ENCODE results near the gene CCDC30. TPM values are rescaled to one million over a fixed set of nuclear protein-coding genes. Genes with fewer than 3 reads are reported as not detected.
A peak's percentile ranks its signal among the peaks of the same experiment; 100 is the strongest.

Gene CCDC30
- total and polyA plus RNA-seq, 2 experiments from 2014 or later: 0.65 to 1.6 TPM

DNA sequence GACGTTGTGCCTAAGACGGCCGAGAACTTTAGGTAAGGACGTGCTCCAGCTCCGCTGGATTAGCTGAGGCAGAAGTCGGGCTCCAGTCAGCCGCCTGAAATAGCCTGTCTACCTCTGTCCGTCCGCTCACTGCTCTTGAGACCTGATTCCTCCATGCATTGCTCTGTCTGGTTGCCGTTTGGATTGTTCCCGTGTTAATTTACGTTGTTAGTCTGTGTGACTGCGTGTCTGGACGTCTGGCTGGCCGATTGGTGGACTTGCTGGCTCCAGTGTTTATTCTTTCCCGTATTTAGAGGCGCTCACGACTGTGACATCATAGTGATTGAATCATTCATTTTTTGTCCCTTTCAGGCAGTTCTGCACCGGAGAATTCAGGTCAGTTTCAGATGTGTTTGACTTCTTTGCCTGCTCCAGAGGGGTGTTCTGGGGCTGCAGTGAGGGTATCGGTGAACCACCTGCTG is 195.8 kb downstream of the CCDC30 start:
- Histone ChIP-seq H3K4me2 (ENCODE audit: unreplicated experiment) (peak overlapping the region; percentile 91), H3K36me3 (ENCODE audit: low read depth) (no peaks in the 10 kb centered on the region), H3K4me1 (ENCODE audit: insufficient read depth) (peaks cover 9% of the 10 kb centered on the region; the same call in 1 of the 2 replicates), H4K20me1 (ENCODE audit: insufficient read depth) (no peaks in the 10 kb centered on the region), H3K4me3 (peak overlapping the region; percentile 85), H3K9ac (peak overlapping the region; percentile 87), H3K27me3 (replicated peaks; ENCODE audit: insufficient read depth) (no peaks in the 10 kb centered on the region), H3F3A (ENCODE audit: insufficient read depth) (no peaks in the 10 kb centered on the region), H2AFZ (peak overlapping the region; percentile 97), H3K9me3 (ENCODE audit: low read depth) (no peaks in the 10 kb centered on the region), H3K9me2 (ENCODE audit: insufficient read depth) (no peaks in the 10 kb centered on the region), H3K27ac (peak overlapping the region; percentile 73), H3K79me2 (ENCODE audit: insufficient read depth) (peaks cover 41% of the 10 kb centered on the region)
- DNase-seq: peak; percentile 66
- no peak for TF ChIP-seq EZH2 (IDR thresholded peaks at IDR 0.05; ENCODE audit: insufficient read depth, poor library complexity, severe bottlenecking)
- no peak for TF ChIP-seq EZH2phosphoT487 (IDR thresholded peaks at IDR 0.05; ENCODE audit: insufficient read depth, low read depth)
- WGBS, 2 experiments (ENCODE audit: low coverage in 1 of 2, low lambda C conversion rate in 2 of 2, missing lambda C conversion rate in 2 of 2): 2 to 6% methylated on average over 20 of the region's 20 CpGs
- in situ Hi-C loops (cut with MboI): no loop called here

DNA sequence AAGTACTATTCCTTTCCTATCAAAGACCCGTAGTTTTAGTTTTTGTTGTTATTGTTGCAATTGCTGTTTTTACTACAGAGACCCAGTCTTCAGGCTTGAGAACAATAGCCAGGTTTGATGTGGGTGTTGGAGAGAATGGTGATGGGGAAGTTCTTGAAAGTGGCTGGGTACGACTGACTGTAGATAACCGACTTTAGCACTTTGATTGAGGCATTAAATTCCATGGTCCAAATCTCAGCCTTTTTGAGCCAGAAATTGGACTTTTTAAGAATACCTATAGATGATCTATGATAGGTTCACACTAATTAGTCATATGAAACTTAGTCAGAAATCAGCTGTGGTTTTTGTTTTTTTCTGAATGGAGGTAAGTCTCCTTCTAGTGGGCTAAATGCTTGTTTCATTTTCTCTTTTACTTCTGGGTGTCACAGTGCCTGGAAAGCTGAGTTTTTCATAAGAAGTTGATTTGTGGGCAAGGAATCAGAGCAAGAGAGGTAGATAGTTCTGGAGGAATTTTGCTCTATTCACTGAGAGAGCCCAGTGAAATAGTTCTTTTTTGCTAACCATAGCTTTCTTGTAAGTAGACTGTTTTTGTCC is 197.9 kb downstream of the CCDC30 start:
- 82 to 89% methylated on average over 3 of the region's 3 CpGs for WGBS, 2 experiments (ENCODE audit: low coverage in 1 of 2, low lambda C conversion rate in 2 of 2, missing lambda C conversion rate in 2 of 2)
- Histone ChIP-seq H3F3A (ENCODE audit: insufficient read depth) (no peaks in the 10 kb centered on the region), H3K4me3 (no peak overlapping the region), H3K9me2 (ENCODE audit: insufficient read depth) (no peaks in the 10 kb centered on the region), H3K27ac (no peak overlapping the region), H2AFZ (no peak overlapping the region), H3K4me2 (ENCODE audit: unreplicated experiment) (no peak overlapping the region), H3K9ac (no peak overlapping the region; the same call in 1 of the 2 replicates), H3K9me3 (ENCODE audit: low read depth) (no peaks in the 10 kb centered on the region), H3K27me3 (replicated peaks; ENCODE audit: insufficient read depth) (no peaks in the 10 kb centered on the region), H3K79me2 (ENCODE audit: insufficient read depth) (peaks cover 41% of the 10 kb centered on the region), H4K20me1 (ENCODE audit: insufficient read depth) (no peaks in the 10 kb centered on the region), H3K36me3 (ENCODE audit: low read depth) (peaks cover 3% of the 10 kb centered on the region; the same call in 1 of the 2 replicates), H3K4me1 (ENCODE audit: insufficient read depth) (peaks cover 9% of the 10 kb centered on the region; the same call in 1 of the 2 replicates)
- no peak for DNase-seq
- TF ChIP-seq EZH2 (IDR thresholded peaks at IDR 0.05; ENCODE audit: insufficient read depth, poor library complexity, severe bottlenecking) (no peak), EZH2phosphoT487 (IDR thresholded peaks at IDR 0.05; ENCODE audit: insufficient read depth, low read depth) (no peak)
- in situ Hi-C loops (cut with MboI): no loop called here

DNA sequence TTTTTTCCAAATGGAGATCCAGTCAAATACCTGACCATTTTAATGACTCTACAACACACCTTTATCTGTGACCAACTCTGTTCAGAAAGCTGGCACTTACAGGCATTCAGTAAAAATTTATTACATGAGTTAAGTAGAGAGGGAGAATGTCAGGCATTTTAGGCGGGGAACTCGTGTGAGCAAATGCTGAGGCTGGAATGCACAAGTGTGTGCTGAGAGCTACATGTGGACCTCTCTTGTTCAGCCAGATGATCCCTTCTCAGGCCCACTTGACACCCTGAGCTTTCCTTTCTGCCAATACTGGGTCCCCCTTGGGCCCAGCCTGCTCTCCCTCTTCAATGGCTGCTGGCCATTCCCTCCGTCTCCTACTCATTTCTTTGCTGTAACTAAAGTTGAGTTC is 206.8 kb downstream of the CCDC30 start:
- H3K27ac ChIP-seq: no peak overlapping the region
- 86 to 95% methylated on average over 3 of the region's 3 CpGs for WGBS, 2 experiments (ENCODE audit: low coverage in 1 of 2, low lambda C conversion rate in 2 of 2, missing lambda C conversion rate in 2 of 2)

DNA sequence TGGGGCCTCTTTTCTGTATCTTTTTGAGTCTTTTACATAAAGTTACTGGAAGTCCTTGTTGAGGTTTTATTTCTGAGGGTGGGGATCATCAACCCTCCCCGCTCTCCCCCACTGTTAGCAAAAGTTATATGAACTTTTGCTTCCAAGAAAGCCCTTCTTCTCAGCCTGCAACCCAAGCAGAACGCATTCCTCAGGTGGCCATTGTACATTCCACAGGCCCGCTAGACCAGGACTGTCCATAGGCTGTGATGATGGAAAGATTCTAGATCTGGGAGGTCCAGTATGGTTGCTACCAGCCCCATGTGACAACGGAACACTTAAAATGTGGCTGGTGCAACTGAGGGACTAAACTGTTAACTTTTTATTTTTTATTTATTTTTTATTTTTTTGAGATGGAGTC is 207.3 kb downstream of the CCDC30 start:
- peaks cover 12% of the 10 kb centered on the region; the same call in 1 of the 2 replicates for H3K36me3 ChIP-seq (ENCODE audit: low read depth)
- in situ Hi-C loops (cut with MboI): no loop called here
- WGBS, 2 experiments (ENCODE audit: low coverage in 1 of 2, low lambda C conversion rate in 2 of 2, missing lambda C conversion rate in 2 of 2): 96 to 98% methylated on average over 4 of the region's 4 CpGs

More for the DNA sequence above, 206.8 kb downstream of the CCDC30 start:
- no peaks in the 10 kb centered on the region for H3K9me3 ChIP-seq (ENCODE audit: low read depth)
- no peak overlapping the region for H3K9ac ChIP-seq
- no peak overlapping the region for H3K4me2 ChIP-seq (ENCODE audit: unreplicated experiment)
- TF ChIP-seq EZH2phosphoT487 (IDR thresholded peaks at IDR 0.05; ENCODE audit: insufficient read depth, low read depth) (no peak), EZH2 (IDR thresholded peaks at IDR 0.05; ENCODE audit: insufficient read depth, poor library complexity, severe bottlenecking) (no peak)
- H2AFZ ChIP-seq: no peak overlapping the region
- H3K4me3 ChIP-seq: no peak overlapping the region
- H3K9me2 ChIP-seq (ENCODE audit: insufficient read depth): no peaks in the 10 kb centered on the region
- H3K4me1 ChIP-seq (ENCODE audit: insufficient read depth): no peaks in the 10 kb centered on the region
- H3K36me3 ChIP-seq (ENCODE audit: low read depth): peaks cover 14% of the 10 kb centered on the region; the same call in 1 of the 2 replicates
- in situ Hi-C loops (cut with MboI): no loop called here
- H4K20me1 ChIP-seq (ENCODE audit: insufficient read depth): no peaks in the 10 kb centered on the region
- no peaks in the 10 kb centered on the region for H3K79me2 ChIP-seq (ENCODE audit: insufficient read depth)
- no peak for DNase-seq
- no peaks in the 10 kb centered on the region for H3K27me3 ChIP-seq (replicated peaks; ENCODE audit: insufficient read depth)
- no peaks in the 10 kb centered on the region for H3F3A ChIP-seq (ENCODE audit: insufficient read depth)

More for the DNA sequence above, 207.3 kb downstream of the CCDC30 start:
- H3K27me3 ChIP-seq (replicated peaks; ENCODE audit: insufficient read depth): no peaks in the 10 kb centered on the region
- H3K79me2 ChIP-seq (ENCODE audit: insufficient read depth): no peaks in the 10 kb centered on the region
- no peaks in the 10 kb centered on the region for H4K20me1 ChIP-seq (ENCODE audit: insufficient read depth)
- H3K9ac ChIP-seq: no peak overlapping the region
- no peak overlapping the region for H3K4me2 ChIP-seq (ENCODE audit: unreplicated experiment)
- H3K4me3 ChIP-seq: no peak overlapping the region
- H3K27ac ChIP-seq: no peak overlapping the region
- no peaks in the 10 kb centered on the region for H3K9me3 ChIP-seq (ENCODE audit: low read depth)
- no peak for TF ChIP-seq EZH2phosphoT487 (IDR thresholded peaks at IDR 0.05; ENCODE audit: insufficient read depth, low read depth)
- no peak for TF ChIP-seq EZH2 (IDR thresholded peaks at IDR 0.05; ENCODE audit: insufficient read depth, poor library complexity, severe bottlenecking)
- H3F3A ChIP-seq (ENCODE audit: insufficient read depth): no peaks in the 10 kb centered on the region
- no peaks in the 10 kb centered on the region for H3K4me1 ChIP-seq (ENCODE audit: insufficient read depth)
- no peak for DNase-seq
- H3K9me2 ChIP-seq (ENCODE audit: insufficient read depth): no peaks in the 10 kb centered on the region
- no peak overlapping the region for H2AFZ ChIP-seq
